ENCODE results near the gene ACTG2. TPM values are rescaled to one million over a fixed set of nuclear protein-coding genes. Genes with fewer than 3 reads are reported as not detected.

ACTG2 gene
- total RNA-seq, 2 donors from 2014 or later = 251 to 325 TPM

- H3K36me3 ChIP-seq = no peaks in the 10 kb centered on the region
Observed at GRCh38 chr2:73888388-73888787, 4.4 kb upstream of the ACTG2 start.

GRCh38 chr2:73889206-73889605 lies 3.6 kb upstream of the ACTG2 start:
- no peaks in the 10 kb centered on the region for H3K9me3 ChIP-seq
- H3K27ac ChIP-seq = no peak overlapping the region
- H3K4me1 ChIP-seq (ENCODE audit: control insufficient read depth in 1 of 2, low read depth in 2 of 2) = peaks cover 3 to 36% of the 10 kb centered on the region in 2 donors
- DNase-seq (ENCODE audit: low spot score) (no peak), ATAC-seq (ENCODE audit: insufficient number of reproducible peaks, low FRiP score, low read depth) (no peak)
- TF ChIP-seq CTCF (IDR thresholded peaks at IDR 0.05) = no peak
- H3K36me3 ChIP-seq = no peaks in the 10 kb centered on the region
- no peak overlapping the region for H3K4me3 ChIP-seq
- no peaks in the 10 kb centered on the region for H3K27me3 ChIP-seq (replicated peaks; ENCODE audit: insufficient read depth)

More at GRCh38 chr2:73888388-73888787, 4.4 kb upstream of the ACTG2 start:
- Histone ChIP-seq H3K9me3 (no peaks in the 10 kb centered on the region), H3K4me1 (ENCODE audit: control insufficient read depth in 1 of 2, low read depth in 2 of 2) (peaks cover 3 to 31% of the 10 kb centered on the region in 2 donors), H3K4me3 (no peak overlapping the region), H3K27me3 (replicated peaks; ENCODE audit: insufficient read depth) (no peaks in the 10 kb centered on the region), H3K27ac (no peak overlapping the region)
- no peak for TF ChIP-seq CTCF (IDR thresholded peaks at IDR 0.05)
- ATAC-seq (ENCODE audit: insufficient number of reproducible peaks, low FRiP score, low read depth) = no peak
- DNase-seq (ENCODE audit: low spot score) = no peak

- no peak for TF ChIP-seq CTCF (IDR thresholded peaks at IDR 0.05)
- Histone ChIP-seq H3K4me1 (ENCODE audit: control insufficient read depth in 1 of 2, low read depth in 2 of 2) (peaks cover 3 to 45% of the 10 kb centered on the region in 2 donors), H3K27me3 (replicated peaks; ENCODE audit: insufficient read depth) (no peaks in the 10 kb centered on the region), H3K27ac (peak overlapping the region; percentile 85 to 93), H3K9me3 (no peaks in the 10 kb centered on the region), H3K36me3 (no peaks in the 10 kb centered on the region), H3K4me3 (no peak overlapping the region)
- ATAC-seq (ENCODE audit: insufficient number of reproducible peaks, low FRiP score, low read depth) (no peak), DNase-seq (ENCODE audit: low spot score) (no peak)
Observed at GRCh38 chr2:73890301-73891092, 2.3 kb upstream of the ACTG2 start.

- no peak overlapping the region for H3K4me3 ChIP-seq
- no peaks in the 10 kb centered on the region for H3K9me3 ChIP-seq
- DNase-seq (ENCODE audit: low spot score) (no peak), ATAC-seq (ENCODE audit: insufficient number of reproducible peaks, low FRiP score, low read depth) (no peak)
- H3K27me3 ChIP-seq (replicated peaks; ENCODE audit: insufficient read depth) = no peaks in the 10 kb centered on the region
- no peaks in the 10 kb centered on the region for H3K36me3 ChIP-seq
- peak overlapping the region; percentile 85 to 93 for H3K27ac ChIP-seq
- TF ChIP-seq CTCF (IDR thresholded peaks at IDR 0.05) = no peak
- H3K4me1 ChIP-seq (ENCODE audit: control insufficient read depth in 1 of 2, low read depth in 2 of 2) = peaks cover 8 to 49% of the 10 kb centered on the region in 2 donors
Observed at GRCh38 chr2:73891276-73891901, 1.4 kb upstream of the ACTG2 start.

GRCh38 chr2:73893764-73894474 lies 1.1 kb downstream of the ACTG2 start:
- ATAC-seq (ENCODE audit: insufficient number of reproducible peaks, low FRiP score, low read depth) (no peak), DNase-seq (ENCODE audit: low spot score) (no peak)
- Histone ChIP-seq H3K27ac (peak overlapping the region; percentile 85 to 93), H3K27me3 (replicated peaks; ENCODE audit: insufficient read depth) (no peaks in the 10 kb centered on the region), H3K9me3 (no peaks in the 10 kb centered on the region), H3K36me3 (no peaks in the 10 kb centered on the region), H3K4me1 (ENCODE audit: control insufficient read depth in 1 of 2, low read depth in 2 of 2) (peaks cover 15 to 71% of the 10 kb centered on the region in 2 donors), H3K4me3 (peak overlapping the region; percentile 76)
- no peak for TF ChIP-seq CTCF (IDR thresholded peaks at IDR 0.05)

Data from thoracic aorta (tissue), 2 donors.